NCI-H2171 treated with DMSO at 0.1 percent for 48 hours (cell line): ENCODE measurements around the gene FANK1.

Experiments
- DNase-seq: peaks from one replicate; lab custom pipeline; 2025; lab: John Stamatoyannopoulos, UW

The FANK1 gene, protein sequence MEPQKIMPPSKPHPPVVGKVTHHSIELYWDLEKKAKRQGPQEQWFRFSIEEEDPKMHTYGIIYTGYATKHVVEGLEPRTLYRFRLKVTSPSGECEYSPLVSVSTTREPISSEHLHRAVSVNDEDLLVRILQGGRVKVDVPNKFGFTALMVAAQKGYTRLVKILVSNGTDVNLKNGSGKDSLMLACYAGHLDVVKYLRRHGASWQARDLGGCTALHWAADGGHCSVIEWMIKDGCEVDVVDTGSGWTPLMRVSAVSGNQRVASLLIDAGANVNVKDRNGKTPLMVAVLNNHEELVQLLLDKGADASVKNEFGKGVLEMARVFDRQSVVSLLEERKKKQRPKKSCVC

DNA sequence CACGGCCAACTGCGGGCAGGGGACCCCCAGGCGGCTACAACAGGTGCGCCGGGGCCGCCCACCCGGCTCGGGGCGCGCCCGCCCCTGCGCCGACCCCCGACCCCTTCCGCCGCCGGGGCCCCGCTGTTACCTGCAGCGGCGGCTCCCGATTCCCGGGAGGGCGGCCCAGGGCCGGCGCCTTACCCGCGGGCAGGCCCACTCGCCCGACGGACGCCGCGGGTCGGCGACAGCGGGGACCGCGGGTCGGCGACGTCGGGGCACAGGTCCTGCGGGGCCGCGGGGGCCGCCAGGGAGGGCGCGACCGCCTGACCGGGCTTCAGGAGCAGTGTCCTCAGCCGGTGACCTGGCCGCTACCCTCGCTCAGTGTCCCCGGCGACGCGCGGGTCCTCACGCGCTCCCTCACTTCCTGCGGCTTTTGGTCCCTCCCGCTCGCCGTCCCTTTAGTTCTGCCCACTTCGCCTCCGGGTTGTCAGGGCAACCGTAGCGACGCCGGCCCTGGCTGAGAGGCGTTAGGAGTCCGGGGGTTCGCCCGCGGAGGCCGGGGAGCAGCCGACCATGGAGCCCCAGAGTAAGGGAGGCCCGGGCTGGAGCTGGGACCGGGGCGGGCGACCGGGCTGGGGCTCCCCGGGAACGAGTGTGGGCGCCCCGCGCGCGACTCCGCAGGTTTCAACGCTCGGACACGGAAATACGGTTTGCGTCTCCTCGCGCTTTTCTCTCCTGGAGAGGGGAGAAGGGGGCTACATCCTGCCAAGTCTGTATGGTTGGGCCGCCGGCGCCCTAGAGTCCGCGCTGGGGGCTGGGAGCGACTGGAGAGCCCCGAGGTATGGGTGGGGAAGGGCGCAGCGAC lies at the start of gene FANK1:
Gene FANK1, plus strand, starts transcription at position 477 of the 847 bp plus-strand sequence. Its CDS starts 79 bp downstream, at position 556.
- peak; percentile 19 for DNase-seq

- DNase-seq, result no peak
These were observed 49.5 kb upstream of the FANK1 start for GRCh38 chr10:125846894-125847293.

GRCh38 chr10:125848371-125848770 lies 48.0 kb upstream of the FANK1 start:
- no peak for DNase-seq

DNA sequence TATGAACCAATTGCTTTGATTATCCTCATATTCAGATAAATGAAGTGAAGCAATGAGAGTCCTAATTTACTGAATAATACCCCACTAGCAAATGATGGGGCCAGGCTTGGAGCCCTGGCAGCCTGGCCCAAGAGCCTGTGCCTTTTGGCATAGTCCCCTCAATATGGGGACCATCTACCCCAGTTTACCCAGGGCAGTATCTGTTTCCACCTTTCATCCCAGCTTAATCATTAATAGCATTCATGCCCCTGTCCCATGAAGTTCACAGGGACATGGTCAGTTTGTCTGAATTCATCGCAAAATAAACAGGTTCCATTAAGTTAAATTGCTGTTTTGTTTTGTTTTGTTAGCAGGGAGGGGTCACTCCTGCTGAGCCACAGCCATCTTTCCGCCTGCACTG lies 47.5 kb upstream of the FANK1 start:
- no peak for DNase-seq

DNA sequence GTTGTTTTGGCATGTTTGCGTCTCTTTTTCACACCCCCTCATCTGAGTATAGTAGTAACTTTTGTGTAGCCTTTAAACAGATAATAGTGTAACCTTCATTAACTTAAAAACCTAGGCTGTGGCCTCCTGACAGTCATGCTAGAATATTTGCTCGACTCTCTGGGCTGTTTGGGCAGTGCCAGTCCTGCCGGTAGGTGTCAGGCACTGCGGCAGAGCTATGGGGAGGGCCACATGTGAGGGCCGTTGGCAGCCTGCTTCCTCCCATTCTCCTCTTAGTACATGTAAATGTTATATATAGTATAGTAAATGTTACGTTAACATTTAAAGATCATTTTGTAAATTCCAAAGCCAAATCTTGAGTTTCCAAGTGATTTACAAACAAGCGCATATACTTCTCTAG lies 46.9 kb upstream of the FANK1 start:
- DNase-seq, result no peak

DNA sequence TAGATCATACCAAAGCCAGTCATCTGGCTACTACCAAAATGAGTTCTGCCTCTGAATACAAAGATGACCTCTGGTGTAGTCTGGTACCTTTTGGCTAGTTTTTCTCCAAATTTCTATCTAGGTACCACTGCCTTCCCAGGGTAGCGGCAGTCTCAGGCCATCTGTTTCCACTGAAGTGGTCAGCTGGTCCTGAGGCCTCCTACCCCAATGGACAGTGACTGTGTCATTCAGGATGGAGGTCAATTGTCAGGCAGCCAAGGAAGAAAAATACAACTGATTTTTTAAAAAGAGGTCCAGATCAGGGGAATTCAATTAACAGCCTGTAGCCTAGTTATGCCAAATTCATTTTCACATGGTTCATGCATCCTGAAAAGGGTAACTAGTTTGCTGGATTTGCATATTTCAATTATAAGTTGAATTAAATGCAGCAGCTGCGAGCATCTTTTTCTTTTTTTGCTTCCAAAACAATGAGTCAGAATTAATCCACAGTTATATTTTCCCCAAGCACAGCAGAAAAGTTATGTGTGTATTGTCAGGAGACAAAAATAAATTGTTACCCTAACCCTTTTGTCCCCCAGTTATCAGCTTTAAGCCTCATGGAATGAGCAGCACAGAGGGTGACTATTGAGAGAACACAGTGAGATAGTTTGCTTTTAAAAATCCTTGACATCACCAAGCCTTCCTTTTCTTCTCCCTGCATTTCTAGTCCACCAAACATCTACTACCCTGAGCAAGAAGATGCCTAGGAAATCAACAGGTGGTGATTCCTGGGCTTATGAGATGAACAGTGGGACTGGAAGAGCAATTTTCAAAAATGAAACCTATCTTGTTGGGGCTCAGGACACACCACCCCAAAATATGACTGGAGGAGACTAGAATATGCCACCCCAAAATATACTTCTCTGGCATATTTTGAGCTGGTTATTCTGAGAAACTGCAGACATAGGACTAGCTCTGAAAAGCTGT lies 45.3 kb upstream of the FANK1 start:
- no peak for DNase-seq

- DNase-seq, result no peak
These were observed 43.9 kb upstream of the FANK1 start for GRCh38 chr10:125852487-125852886.

DNA sequence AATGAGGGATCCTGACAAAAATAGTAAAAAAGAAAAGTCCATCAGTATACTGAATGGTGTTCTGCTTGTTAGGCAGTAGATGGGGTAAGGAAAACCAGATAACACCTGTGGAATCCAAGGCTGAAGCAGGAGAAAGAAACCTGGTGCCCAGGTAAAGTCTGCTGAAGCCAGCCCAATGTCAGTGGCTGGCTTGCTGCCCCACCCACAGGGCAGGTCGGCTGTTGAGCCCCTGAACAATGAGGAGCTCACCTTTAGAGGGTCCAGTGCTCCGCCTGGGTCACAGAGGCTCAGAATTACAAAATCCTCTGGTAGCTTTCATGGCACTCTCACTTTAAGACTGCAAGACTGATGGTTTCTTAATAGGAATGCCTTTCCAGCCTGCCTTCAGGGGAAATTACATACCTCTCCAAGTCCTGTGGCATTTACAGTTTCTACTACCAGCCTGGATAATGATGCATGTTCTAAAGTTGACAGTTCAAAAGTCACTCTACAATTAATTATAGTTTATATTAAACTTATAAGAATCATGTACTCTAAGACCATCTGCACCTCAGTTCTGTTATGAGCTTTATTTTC lies 39.1 kb upstream of the FANK1 start:
- DNase-seq, result no peak

- peak; percentile 20 for DNase-seq
These were observed 37.1 kb upstream of the FANK1 start for GRCh38 chr10:125859128-125859817.

DNA sequence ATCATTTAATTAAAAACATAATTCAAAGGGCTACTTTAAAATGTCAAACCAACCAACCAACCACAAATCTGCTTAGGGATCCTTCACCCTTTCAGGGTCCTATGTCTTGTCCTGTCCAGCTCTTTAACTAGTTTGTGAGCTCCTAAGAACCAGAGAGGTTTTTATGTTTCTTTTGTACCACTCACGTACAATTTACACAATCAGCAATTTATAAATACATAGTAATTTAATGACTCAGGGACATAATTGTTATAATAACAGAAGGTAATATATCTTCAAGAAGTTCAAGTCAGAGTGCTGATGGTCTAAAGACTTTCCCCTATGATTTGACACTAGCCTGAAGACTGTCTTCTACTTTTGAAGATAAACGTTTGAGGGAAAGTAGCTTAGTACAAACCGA lies 31.2 kb upstream of the FANK1 start:
- no peak for DNase-seq

- DNase-seq, result no peak
These were observed 29.8 kb upstream of the FANK1 start for GRCh38 chr10:125866421-125867029.

GRCh38 chr10:125868372-125868975 lies 27.9 kb upstream of the FANK1 start:
- peak; percentile 34 for DNase-seq

DNA sequence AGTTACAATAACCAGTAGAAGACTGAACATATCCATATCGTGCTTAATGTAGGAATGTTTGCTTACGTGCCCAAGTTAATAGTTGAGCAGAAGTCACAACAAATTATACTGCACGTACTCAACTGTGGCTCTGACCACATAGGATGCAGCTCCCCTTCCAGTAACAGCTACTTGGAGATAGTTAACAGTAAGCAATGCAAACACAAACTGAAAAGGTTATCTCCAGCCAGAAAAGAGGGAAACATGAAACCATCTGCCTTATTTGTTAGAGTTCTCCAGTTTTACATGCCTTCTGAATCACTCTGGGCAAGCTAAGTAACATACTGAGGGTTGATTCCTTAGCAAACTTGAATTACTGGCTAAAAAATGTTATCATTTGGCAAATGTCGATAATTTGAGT lies 25.0 kb upstream of the FANK1 start:
- DNase-seq, result no peak

GRCh38 chr10:125878957-125879835 lies 17.2 kb upstream of the FANK1 start:
- no peak for DNase-seq

DNA sequence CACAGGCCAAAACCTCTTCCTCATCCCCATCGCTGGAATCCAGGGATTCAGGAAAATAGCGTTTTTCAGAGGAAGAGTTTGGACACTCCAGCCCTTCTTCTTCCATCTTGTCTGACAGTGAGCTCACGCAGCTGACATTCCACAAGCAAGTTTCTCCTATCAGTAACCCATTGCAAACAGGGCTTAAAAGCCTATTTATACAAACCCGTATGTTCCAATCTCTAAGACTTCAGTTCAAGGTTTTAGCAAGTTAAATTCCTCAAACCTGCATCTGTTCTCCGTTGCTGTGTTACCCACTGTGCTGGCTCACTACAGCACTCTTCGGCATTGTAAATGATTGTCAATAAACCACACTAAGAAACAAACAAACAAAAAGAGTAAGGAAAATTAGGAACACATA lies 15.6 kb upstream of the FANK1 start:
- DNase-seq, result no peak

- no peak for DNase-seq
These were observed 15.2 kb upstream of the FANK1 start, which contains the start of gene DHX32 for GRCh38 chr10:125881192-125881591. Gene DHX32 (minus strand): TSS chr10:125881292. CDS start chr10:125880824, 468 bp downstream.

- DNase-seq, result no peak
These were observed 13.8 kb upstream of the FANK1 start for GRCh38 chr10:125882596-125882995.

DNA sequence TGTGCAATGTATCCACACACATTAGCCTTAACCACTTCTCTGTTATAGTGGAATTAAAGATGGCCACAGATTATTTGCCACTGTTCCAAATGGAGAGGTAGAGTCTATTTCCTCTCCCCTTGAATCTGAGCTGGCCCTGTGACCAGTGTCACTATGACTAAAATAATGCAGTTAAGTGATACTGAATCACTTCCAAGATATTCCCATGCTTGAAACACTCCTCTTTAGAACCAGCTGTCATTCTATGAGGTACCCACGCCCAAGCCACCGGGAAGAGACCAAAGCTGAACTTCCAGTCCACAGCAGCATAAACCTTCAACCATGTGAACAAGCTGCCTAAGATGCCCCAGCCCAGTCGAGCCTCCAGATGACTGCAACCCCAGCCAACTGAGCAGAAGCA lies 13.2 kb upstream of the FANK1 start:
- DNase-seq, result no peak

DNA sequence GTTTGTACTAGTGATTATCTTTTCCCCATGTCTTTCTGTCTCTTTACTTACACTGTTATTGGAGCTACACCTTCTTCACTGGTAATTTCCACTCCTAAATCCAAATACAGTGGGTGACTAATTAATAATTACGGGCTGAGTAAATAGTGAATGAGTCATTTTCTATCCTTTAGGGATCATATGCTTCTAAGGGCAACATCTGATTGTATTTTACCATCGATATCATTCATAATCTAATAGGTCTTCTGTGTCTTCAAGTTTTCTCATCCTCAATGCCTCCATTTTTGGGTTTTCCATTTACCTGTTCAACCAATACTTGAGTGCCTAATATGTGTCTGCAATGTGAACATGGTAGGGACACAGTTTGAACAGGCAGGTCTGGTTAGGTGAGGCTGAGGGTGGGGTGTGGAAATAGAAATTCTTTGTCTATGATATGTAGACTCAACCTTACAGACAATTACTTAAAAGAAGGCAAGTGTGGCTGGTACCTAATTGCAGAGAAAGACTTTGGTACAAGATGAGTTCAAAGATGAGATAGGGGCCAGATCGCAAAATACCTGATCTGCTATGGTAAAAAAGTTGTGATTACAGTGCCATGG lies 9.4 kb upstream of the FANK1 start:
- DNase-seq, result no peak
